Ishikawa (cell line): ENCODE data around the gene IL17D.

Experiments used
- CEBPB ChIP-seq: IDR thresholded peaks from 2 replicates; pipeline ENCODE4 v1.6.1; 2012
- CREB1 ChIP-seq: IDR thresholded peaks from 2 replicates; pipeline ENCODE4 v1.6.1; 2012; ENCODE audit warnings: low read depth
- EGR1 ChIP-seq: IDR thresholded peaks from 2 replicates; pipeline ENCODE4 v1.6.1; 2012
- EP300 ChIP-seq: IDR thresholded peaks from 2 replicates; pipeline ENCODE4 v1.6.1; 2012; ENCODE audit warnings: borderline replicate concordance
- FOXM1 ChIP-seq: IDR thresholded peaks from 2 replicates; pipeline ENCODE4 v1.6.1; 2012; ENCODE audit warnings: low read depth, borderline replicate concordance
- NFIC ChIP-seq: IDR thresholded peaks from 2 replicates; pipeline ENCODE4 v1.6.1; 2012
- RAD21 ChIP-seq: IDR thresholded peaks from 2 replicates; pipeline ENCODE4 v1.6.1; 2012; ENCODE audit warnings: low read depth
- TAF1 ChIP-seq: IDR thresholded peaks from 2 replicates; pipeline ENCODE4 v1.6.1; 2012; ENCODE audit warnings: low read depth, mild to moderate bottlenecking
- TCF12 ChIP-seq: IDR thresholded peaks from 2 replicates; pipeline ENCODE4 v1.6.1; 2012; ENCODE audit warnings: low read depth
- TEAD4 ChIP-seq: IDR thresholded peaks from 2 replicates; pipeline ENCODE4 v1.6.1; 2012
- YY1 ChIP-seq: IDR thresholded peaks from 2 replicates; pipeline ENCODE4 v1.6.1; 2012; ENCODE audit warnings: low read depth
- ZBTB7A ChIP-seq: IDR thresholded peaks from 2 replicates; pipeline ENCODE4 v1.6.1; 2012; ENCODE audit warnings: low read depth
- TF ChIP-seq, protein P1 (sequence below): IDR thresholded peaks from 2 replicates; pipeline ENCODE4 v1.6.1; 2012
- TF ChIP-seq, protein P2 (sequence below): IDR thresholded peaks from 2 replicates; pipeline ENCODE4 v1.6.1; 2012; ENCODE audit warnings: low read depth, mild to moderate bottlenecking
- TF ChIP-seq, protein P3 (sequence below): IDR thresholded peaks from 2 replicates; pipeline ENCODE4 v1.6.1; 2012

The IL17D gene

DNA sequence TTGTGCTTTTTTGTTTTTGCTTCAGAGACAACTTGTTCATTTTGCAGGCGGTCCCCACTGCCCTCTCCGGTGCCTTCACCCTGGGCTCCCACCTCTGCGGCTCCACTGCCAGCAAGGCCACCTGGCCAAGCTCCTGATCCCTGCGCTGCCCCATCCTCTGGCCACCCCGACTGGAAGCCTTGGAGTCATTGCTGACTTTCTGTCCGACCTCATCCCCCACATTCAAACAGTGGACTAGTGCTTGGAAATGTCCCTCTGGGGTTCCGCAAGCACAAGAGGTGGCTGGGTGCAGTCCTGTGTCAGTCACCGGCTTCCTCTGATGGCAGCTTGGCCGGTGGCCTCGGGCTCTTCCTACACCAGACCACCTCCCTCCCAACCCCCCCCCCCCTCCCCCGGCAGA is 17.0 kb downstream of the IL17D start:
- TF ChIP-seq TAF1: no peak
- no peak for TF ChIP-seq EGR1
- TF ChIP-seq ZBTB7A: no peak
- no peak for TF ChIP-seq EP300
- no peak for TF ChIP-seq CREB1
- no peak for TF ChIP-seq RAD21
- TF ChIP-seq, protein P1, sequence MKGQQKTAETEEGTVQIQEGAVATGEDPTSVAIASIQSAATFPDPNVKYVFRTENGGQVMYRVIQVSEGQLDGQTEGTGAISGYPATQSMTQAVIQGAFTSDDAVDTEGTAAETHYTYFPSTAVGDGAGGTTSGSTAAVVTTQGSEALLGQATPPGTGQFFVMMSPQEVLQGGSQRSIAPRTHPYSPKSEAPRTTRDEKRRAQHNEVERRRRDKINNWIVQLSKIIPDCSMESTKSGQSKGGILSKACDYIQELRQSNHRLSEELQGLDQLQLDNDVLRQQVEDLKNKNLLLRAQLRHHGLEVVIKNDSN: no peak
- TF ChIP-seq, protein P2, sequence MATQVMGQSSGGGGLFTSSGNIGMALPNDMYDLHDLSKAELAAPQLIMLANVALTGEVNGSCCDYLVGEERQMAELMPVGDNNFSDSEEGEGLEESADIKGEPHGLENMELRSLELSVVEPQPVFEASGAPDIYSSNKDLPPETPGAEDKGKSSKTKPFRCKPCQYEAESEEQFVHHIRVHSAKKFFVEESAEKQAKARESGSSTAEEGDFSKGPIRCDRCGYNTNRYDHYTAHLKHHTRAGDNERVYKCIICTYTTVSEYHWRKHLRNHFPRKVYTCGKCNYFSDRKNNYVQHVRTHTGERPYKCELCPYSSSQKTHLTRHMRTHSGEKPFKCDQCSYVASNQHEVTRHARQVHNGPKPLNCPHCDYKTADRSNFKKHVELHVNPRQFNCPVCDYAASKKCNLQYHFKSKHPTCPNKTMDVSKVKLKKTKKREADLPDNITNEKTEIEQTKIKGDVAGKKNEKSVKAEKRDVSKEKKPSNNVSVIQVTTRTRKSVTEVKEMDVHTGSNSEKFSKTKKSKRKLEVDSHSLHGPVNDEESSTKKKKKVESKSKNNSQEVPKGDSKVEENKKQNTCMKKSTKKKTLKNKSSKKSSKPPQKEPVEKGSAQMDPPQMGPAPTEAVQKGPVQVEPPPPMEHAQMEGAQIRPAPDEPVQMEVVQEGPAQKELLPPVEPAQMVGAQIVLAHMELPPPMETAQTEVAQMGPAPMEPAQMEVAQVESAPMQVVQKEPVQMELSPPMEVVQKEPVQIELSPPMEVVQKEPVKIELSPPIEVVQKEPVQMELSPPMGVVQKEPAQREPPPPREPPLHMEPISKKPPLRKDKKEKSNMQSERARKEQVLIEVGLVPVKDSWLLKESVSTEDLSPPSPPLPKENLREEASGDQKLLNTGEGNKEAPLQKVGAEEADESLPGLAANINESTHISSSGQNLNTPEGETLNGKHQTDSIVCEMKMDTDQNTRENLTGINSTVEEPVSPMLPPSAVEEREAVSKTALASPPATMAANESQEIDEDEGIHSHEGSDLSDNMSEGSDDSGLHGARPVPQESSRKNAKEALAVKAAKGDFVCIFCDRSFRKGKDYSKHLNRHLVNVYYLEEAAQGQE: no peak
- TF ChIP-seq, protein P3, sequence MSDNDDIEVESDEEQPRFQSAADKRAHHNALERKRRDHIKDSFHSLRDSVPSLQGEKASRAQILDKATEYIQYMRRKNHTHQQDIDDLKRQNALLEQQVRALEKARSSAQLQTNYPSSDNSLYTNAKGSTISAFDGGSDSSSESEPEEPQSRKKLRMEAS: no peak
- no peak for TF ChIP-seq TEAD4
- no peak for TF ChIP-seq TCF12

DNA sequence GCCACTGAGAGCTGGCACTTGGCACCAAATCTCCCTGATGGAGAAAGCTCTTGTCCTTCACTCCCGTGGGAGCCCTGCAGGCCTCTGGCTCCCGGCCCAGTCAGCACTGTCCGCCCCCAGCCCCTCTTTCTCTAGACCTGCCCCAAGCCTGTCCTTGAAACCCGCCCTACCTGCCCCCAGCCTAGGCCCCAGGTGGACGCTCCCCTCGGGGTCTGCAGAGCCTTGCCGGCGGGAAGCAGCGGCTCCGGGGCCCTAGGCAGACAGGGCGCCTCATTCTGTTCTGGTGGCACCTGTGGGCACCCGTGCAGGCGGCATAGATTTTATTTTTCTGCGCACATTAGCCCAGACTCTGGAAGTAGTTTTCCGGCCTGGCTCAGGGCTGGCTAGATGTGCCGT is 17.6 kb downstream of the IL17D start:
- TF ChIP-seq NFIC (no peak), EP300 (no peak), TEAD4 (no peak), TCF12 (no peak), EGR1 (no peak), YY1 (no peak), CEBPB (no peak), CREB1 (no peak), FOXM1 (no peak), TAF1 (no peak), ZBTB7A (no peak), RAD21 (no peak)
- TF ChIP-seq, protein P2: no peak
- TF ChIP-seq, protein P1: no peak
- TF ChIP-seq, protein P3: no peak

DNA sequence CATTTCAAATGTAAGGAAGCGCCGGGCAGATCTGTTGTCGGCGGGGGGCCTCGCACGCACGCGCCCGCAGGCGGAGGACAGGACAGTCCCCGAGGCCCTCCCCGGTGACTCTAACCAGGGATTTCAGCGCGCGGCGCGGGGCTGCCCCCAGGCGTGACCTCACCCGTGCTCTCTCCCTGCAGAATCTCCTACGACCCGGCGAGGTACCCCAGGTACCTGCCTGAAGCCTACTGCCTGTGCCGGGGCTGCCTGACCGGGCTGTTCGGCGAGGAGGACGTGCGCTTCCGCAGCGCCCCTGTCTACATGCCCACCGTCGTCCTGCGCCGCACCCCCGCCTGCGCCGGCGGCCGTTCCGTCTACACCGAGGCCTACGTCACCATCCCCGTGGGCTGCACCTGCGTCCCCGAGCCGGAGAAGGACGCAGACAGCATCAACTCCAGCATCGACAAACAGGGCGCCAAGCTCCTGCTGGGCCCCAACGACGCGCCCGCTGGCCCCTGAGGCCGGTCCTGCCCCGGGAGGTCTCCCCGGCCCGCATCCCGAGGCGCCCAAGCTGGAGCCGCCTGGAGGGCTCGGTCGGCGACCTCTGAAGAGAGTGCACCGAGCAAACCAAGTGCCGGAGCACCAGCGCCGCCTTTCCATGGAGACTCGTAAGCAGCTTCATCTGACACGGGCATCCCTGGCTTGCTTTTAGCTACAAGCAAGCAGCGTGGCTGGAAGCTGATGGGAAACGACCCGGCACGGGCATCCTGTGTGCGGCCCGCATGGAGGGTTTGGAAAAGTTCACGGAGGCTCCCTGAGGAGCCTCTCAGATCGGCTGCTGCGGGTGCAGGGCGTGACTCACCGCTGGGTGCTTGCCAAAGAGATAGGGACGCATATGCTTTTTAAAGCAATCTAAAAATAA is 18.2 kb downstream of the IL17D start:
- no peak for TF ChIP-seq TAF1
- no peak for TF ChIP-seq TCF12
- TF ChIP-seq ZBTB7A: no peak
- TF ChIP-seq, protein P3: no peak
- TF ChIP-seq, protein P2: no peak
- no peak for TF ChIP-seq NFIC
- TF ChIP-seq, protein P1: no peak
- no peak for TF ChIP-seq CEBPB
- TF ChIP-seq YY1: no peak
- no peak for TF ChIP-seq RAD21
- TF ChIP-seq EGR1: no peak
- no peak for TF ChIP-seq EP300
- TF ChIP-seq CREB1: no peak
- TF ChIP-seq FOXM1: no peak
- TF ChIP-seq TEAD4: no peak

DNA sequence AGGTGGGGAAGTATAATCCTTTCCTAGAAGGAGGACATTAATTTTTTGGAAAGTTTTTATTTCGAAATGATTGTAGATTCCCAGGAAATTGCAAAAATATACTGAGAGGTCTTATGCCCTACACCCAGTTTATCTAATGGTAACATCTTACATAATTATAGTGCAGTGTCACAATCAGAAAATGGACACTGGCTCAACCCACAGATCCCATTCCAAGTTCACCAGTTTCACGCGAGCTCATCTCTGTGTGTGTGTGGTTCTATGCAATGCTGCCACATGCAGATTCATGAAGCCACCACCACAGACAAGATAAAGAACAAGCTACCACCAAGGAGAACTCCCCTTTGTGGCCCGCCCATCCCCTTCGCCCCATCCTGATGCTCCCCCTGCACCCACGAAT is 24.4 kb downstream of the IL17D start:
- TF ChIP-seq TEAD4 (no peak), ZBTB7A (no peak)
